Testis (tissue), 2 donors: ENCODE data around the gene LONP1.

ENCODE experiments used
- POLR2A ChIP-seq: fragments of 450-650 bp; IDR thresholded peaks from one replicate; pipeline ENCODE4 v1.6.1; 2017; ENCODE audit warnings: antibody characterized with exemption, mild to moderate bottlenecking, moderate library complexity
- TF ChIP-seq, protein P1 (sequence below), 3 experiments: fragments of 450-650 bp in 2 of 3; fragments of 200-600 bp in 1 of 3; sonication (generic) in 1 of 3; IDR thresholded peaks; one replicate each; pipeline ENCODE4 v1.5.1; 2016 to 2019; ENCODE audit warnings: antibody characterized with exemption in 3 of 3, mild to moderate bottlenecking in 2 of 3, moderate library complexity in 1 of 3

DNA sequence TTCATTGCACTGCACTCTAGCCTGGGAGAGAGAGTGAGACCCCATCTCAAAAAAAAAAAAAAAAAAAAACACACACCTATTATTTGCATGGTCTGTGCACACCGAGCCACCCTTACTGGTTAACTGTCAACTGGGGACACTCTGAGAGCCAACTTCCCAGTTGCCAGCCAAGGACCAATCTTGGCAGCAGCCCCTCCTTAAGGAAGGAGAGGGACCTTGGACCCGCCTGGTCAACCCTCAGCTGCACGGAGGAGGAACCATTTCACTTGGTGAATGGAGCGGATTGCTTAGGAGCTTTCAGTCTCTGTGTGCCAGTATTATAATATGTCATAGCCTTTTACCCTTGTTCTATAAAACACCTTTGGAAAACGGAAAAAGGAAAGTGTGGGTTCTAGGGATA lies 64.5 kb downstream of the LONP1 start:
- TF ChIP-seq, protein P1, sequence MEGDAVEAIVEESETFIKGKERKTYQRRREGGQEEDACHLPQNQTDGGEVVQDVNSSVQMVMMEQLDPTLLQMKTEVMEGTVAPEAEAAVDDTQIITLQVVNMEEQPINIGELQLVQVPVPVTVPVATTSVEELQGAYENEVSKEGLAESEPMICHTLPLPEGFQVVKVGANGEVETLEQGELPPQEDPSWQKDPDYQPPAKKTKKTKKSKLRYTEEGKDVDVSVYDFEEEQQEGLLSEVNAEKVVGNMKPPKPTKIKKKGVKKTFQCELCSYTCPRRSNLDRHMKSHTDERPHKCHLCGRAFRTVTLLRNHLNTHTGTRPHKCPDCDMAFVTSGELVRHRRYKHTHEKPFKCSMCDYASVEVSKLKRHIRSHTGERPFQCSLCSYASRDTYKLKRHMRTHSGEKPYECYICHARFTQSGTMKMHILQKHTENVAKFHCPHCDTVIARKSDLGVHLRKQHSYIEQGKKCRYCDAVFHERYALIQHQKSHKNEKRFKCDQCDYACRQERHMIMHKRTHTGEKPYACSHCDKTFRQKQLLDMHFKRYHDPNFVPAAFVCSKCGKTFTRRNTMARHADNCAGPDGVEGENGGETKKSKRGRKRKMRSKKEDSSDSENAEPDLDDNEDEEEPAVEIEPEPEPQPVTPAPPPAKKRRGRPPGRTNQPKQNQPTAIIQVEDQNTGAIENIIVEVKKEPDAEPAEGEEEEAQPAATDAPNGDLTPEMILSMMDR (IDR thresholded peaks at IDR 0.05): no peak
- TF ChIP-seq POLR2A: no peak
